Epithelial cell of alveolus of lung (primary cell): ENCODE measurements around the gene ARFRP1. TPM values are rescaled to one million over a fixed set of nuclear protein-coding genes. Genes with fewer than 3 reads are reported as not detected.

Source experiments
- total RNA-seq: library from RNA; depleted of rRNA; stranded (reverse); fragments of >200 nt; gene quantifications from 2 replicates; pipeline ENCODE4 v1.2.1, GENCODE V29; 2015

Gene ARFRP1, protein sequence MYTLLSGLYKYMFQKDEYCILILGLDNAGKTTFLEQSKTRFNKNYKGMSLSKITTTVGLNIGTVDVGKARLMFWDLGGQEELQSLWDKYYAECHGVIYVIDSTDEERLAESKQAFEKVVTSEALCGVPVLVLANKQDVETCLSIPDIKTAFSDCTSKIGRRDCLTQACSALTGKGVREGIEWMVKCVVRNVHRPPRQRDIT
- 42.3 and 45.3 TPM in 2 replicates for total RNA-seq

DNA sequence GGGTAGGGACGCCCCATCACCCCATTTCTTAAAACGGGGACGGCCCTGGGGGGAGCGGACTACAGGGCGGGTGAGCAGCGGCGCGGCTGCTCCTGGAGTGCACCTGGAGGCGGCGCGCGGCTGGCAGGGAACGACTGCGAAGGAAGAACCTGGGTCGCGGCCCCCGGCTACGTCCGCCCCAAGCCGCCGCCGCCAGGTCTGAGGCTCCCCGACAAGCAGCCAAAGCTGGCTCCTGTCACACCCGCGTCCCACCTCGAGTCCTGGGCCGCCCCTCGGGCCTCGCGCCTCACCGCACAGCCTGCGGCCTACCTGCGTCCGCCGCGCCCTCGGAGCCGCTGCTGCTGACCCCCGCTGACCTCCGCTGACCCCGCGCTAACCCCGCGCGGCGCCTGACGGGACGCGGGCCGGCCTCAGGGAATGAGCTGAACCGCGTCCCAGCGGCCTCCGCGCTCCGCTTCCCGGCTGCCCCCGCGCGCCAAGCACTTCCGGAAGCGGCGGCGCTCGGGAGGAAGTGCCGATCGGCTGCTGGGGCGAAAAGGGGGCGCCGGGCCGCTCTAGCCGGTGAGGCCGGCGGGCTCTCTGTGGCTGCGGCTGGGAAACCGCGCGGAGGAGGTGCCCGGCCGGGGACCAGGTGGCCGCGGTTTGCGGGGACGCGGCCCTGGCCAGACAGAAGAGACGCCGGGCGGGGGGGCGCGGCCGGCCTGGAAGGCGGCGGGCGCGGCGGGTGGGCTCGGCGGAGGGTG lies at the start of gene ARFRP1, which contains the start of gene ZGPAT:
Gene ARFRP1 (minus strand): TSS at position 419 of the 743 bp plus-strand sequence. CDS start 885 bp downstream, outside the sequence.
Gene ZGPAT (plus strand): TSS at position 482 of the 743 bp plus-strand sequence. CDS start 542 bp downstream, outside the sequence.

DNA sequence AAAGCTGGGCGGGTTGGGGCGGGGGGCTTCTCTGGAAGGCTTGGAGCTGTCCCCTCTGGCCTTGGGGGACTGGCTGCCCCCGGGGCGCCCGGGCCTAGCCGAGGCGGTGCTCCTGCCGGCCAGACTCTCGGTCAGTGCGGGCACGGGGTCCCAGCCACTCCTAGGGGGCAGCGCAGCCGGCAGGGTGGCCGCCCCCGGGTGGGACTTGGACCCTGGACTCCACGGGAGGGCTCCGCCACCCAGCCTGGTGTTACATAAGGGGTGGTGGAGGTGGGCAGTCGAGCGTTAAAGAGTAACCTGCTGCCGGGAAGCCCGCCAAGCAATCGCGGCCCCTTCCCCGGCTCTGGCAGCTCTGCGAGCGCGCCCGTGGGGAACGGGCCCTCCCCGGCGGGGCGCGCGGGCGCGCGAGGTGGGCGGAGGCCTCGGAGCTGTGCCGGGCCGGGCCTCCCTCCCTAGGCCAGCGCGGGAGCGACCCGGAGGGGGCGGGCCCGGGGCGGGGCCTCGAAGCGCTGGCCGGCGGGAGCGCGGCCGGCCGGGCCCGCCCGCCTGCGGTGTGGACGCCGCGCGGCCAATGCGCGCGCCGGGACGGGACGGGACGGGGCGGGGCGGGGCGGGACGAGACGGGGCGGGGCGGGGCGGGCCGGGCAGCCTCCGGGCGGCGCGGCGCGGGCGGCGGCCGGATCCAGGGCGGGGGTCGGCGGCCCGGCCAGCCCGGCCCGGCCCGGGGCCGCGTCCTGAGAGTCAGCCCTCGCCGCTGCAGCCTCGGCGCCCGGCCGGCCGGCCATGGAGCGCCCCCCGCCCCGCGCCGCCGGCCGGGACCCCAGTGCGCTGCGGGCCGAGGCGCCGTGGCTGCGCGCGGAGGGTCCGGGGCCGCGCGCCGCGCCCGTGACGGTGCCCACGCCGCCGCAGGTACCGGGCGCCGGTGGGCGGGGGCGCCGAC lies 31.6 kb upstream of the ARFRP1 start, which contains the start of gene SLC2A4RG:
Gene SLC2A4RG (plus strand): TSS at position 647 of the 940 bp plus-strand sequence. CDS start 137 bp downstream, at position 784.

DNA sequence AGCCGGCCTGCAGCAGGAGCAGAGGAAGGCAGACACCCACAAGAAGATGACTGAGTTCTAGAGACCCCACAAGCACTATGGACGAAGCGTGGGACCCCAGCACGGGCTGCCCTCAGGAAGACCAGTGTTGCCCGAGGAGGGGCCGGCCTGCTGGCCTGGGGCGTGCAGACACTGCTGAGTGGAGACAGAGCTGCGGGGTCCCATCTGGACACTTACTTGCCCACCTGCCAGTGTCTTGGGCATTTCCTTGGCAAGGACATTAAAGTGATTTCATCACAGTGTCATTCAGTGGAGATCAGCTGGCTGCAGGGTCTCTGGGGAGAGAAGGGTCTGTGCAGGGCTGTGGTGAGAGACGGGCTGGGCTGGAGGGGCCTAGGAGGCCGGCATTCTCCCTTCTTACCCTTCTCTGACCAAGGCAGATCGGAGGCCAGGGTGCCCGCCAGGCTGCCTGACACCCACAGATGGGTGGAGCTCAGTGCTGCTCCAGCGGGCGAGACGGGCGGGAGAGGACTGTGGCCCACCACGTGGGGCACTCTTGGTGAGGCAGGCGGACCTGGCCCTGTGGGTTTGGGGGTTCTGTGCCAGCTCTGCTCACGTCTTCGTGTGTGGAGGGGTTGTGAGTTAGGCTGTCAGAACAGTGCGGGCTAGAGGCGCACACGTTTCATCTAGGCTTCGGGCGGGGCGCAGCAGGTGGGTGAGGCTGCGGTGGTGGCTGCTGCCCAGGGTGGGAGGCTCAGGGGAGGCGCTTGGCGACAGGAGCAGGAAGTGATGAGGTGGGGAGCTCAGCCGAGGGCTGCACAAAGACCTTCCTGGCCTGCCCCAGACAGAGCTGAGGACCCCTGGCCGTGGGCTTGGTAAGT lies 28.3 kb upstream of the ARFRP1 start, which contains the start of gene LIME1:
Gene LIME1 (plus strand): TSS at position 806 of the 860 bp plus-strand sequence. CDS start 886 bp downstream, outside the sequence.

DNA sequence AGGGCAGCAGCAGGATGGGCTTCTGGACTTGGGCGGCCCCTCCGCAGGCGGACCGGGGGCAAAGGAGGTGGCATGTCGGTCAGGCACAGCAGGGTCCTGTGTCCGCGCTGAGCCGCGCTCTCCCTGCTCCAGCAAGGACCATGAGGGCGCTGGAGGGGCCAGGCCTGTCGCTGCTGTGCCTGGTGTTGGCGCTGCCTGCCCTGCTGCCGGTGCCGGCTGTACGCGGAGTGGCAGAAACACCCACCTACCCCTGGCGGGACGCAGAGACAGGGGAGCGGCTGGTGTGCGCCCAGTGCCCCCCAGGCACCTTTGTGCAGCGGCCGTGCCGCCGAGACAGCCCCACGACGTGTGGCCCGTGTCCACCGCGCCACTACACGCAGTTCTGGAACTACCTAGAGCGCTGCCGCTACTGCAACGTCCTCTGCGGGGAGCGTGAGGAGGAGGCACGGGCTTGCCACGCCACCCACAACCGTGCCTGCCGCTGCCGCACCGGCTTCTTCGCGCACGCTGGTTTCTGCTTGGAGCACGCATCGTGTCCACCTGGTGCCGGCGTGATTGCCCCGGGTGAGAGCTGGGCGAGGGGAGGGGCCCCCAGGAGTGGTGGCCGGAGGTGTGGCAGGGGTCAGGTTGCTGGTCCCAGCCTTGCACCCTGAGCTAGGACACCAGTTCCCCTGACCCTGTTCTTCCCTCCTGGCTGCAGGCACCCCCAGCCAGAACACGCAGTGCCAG lies 11.0 kb downstream of the ARFRP1 start, which contains the start of gene TNFRSF6B:
Gene TNFRSF6B (plus strand): TSS at position 25 of the 729 bp plus-strand sequence. CDS start 116 bp downstream, at position 141.

DNA sequence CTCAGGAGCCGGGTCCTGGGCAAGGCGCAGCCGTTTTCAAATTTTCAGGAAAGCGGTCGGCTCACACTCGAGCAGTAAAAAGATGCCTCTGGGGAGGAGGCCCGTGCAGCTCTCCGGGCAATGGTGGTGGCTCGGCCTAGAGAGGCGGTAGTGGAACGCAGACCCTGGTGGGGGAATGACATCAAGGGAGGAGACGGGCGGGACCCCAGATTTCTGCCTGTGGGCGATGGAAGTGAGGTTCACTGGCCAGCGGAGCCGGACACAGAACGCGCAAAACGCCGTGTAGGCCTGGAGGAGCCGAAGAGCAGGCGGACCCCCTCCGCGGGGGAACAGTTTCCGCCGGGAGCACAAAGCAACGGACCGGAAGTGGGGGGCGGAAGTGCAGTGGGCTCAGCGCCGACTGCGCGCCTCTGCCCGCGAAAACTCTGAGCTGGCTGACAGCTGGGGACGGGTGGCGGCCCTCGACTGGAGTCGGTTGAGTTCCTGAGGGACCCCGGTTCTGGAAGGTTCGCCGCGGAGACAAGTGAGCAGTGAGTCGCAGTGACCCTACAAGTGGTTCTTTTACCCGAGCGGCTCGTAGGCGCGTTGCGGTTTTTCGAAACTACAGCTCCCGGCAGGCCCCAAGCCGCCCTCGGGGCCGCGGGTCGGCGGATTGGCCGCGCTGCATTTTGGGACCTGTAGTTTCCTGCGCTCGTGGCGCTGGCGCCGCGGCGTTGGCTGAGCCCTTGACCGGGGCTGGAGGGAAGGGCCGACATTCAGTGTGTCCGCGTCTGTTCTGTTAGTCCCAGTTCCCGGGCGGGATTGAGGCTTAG lies 49.6 kb downstream of the ARFRP1 start, which contains the start of gene RTEL1:
Gene RTEL1 (plus strand): TSS at position 376 of the 812 bp plus-strand sequence. CDS start 1,091 bp downstream, outside the sequence.

DNA sequence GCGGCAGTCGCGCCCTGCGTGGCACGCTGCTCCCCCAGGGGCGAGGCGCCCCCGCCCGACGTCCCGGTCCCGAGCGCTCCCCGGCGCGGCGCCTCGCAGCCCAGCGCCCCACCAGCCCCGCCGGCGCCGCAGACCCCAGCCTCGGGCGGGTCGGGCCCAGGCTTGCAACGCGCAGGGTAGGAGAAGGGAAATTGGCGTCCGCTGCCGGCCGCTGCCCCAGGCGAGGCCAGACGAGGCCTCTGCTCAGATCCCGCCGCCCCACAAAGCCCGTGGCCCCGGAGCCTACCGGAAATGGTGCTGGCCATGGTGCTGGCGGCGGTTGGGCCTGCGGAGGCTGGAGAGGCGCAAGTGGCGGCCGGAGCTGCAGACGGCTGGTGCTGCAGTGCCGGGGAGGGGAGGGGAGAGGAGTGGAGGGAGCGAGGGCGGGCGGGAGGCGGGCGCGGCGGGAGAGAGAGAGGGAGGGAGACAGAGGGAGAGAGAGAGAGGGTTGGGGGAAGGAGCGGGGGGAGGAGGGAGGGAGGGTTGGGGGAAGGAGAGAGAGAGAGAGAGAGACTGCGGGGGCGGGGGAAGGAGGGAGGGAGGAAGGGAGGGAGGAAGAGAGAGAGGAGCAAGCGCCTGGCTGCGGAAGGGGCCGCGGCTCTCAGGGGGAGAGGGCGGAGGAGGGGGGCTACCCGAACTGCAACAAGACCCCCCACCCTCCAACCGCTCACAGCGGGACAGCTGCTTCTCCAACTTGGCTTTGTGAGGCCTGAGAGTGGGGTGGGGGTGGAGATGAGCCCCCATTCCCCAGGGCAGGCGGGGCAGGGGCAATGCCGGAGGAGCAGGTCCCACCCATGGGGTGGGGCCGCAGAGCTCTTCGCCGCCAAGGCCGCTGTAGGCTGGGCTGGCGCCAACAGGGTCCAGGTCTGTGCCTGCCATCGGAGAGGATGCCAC lies 54.5 kb downstream of the ARFRP1 start, which contains the start of gene STMN3:
Gene STMN3 (minus strand): TSS at position 384 of the 933 bp plus-strand sequence. CDS start 79 bp downstream, at position 305.

Other genes starting within 250 kb of the ARFRP1 start
- not detected in 2 replicates for gene KCNQ2, start 235.3 kb downstream of the ARFRP1 start, total RNA-seq
- 1.3 and 1.4 TPM in 2 replicates for gene EEF1A2, start 208.9 kb downstream of the ARFRP1 start, total RNA-seq
- gene PPDPF, start 187.2 kb downstream of the ARFRP1 start, total RNA-seq = 107 and 208 TPM in 2 replicates
- not detected in 2 replicates for gene PTK6, start 170.6 kb downstream of the ARFRP1 start, total RNA-seq
- not detected in 2 replicates for gene SRMS, start 160.2 kb downstream of the ARFRP1 start, total RNA-seq
- gene FNDC11, start 153.8 kb downstream of the ARFRP1 start, total RNA-seq = 0.78 TPM in 1 of 2 replicates, not detected in the other
- gene HELZ2, start 133.7 kb downstream of the ARFRP1 start, total RNA-seq = 40.4 and 58.7 TPM in 2 replicates
- gene GMEB2, start 80.9 kb downstream of the ARFRP1 start, total RNA-seq = 12.3 and 14.0 TPM in 2 replicates
- gene STMN3, start 54.6 kb downstream of the ARFRP1 start, total RNA-seq = 38.9 and 65.8 TPM in 2 replicates
- 12.4 and 18.2 TPM in 2 replicates for gene RTEL1, start 49.7 kb downstream of the ARFRP1 start, total RNA-seq
- 3.6 and 144 TPM in 2 replicates for gene TNFRSF6B, start 11.3 kb downstream of the ARFRP1 start, total RNA-seq
- 17.3 and 23.1 TPM in 2 replicates for gene ZGPAT, start 63 bp upstream of the ARFRP1 start, total RNA-seq
- 1.3 and 1.9 TPM in 2 replicates for gene LIME1, start 28.7 kb upstream of the ARFRP1 start, total RNA-seq
- 25.2 and 58.7 TPM in 2 replicates for gene SLC2A4RG, start 31.8 kb upstream of the ARFRP1 start, total RNA-seq
- gene ZBTB46, start 123.3 kb upstream of the ARFRP1 start, total RNA-seq = 3.7 TPM in 2 replicates
- not detected in 2 replicates for gene ABHD16B, start 153.5 kb upstream of the ARFRP1 start, total RNA-seq
- gene TPD52L2, start 157.3 kb upstream of the ARFRP1 start, total RNA-seq = 83.8 and 132 TPM in 2 replicates
- 40.2 and 42.1 TPM in 2 replicates for gene DNAJC5, start 187.2 kb upstream of the ARFRP1 start, total RNA-seq
- 18.7 and 23.4 TPM in 2 replicates for gene UCKL1, start 248.4 kb upstream of the ARFRP1 start, total RNA-seq